Fibroblast of villous mesenchyme (primary cell): Measurements from ENCODE around the gene PLXNA2. TPM values are rescaled to one million over a fixed set of nuclear protein-coding genes. Genes with fewer than 3 reads are reported as not detected.

Source experiments
- DNase-seq: peaks from one replicate; pipeline ENCODE4 v3.0.0-alpha.2; 2010; ENCODE audit warnings: low read depth
- H3K4me3 ChIP-seq: 2 replicates; pipeline ENCODE4 v1.5.1; 2011; ENCODE audit warnings: low read depth, mild to moderate bottlenecking, low read length
- CTCF ChIP-seq: IDR thresholded peaks from 2 replicates; pipeline ENCODE4 v1.5.1; 2012; ENCODE audit warnings: low read depth, mild to moderate bottlenecking, low read length; ENCODE audit not compliant: insufficient read depth
- total RNA-seq: library from RNA; depleted of rRNA; stranded (reverse); fragments of >200 nt; gene quantifications from 2 replicates; pipeline ENCODE4 v1.2.3, GENCODE V29; 2012

Gene PLXNA2
- total RNA-seq, 1 donor, result 0.86 TPM

GRCh38 chr1:208212893-208213292, 31.3 kb downstream of the PLXNA2 start:
- no peak overlapping the region for H3K4me3 ChIP-seq
- no peak for DNase-seq
- no peak for TF ChIP-seq CTCF

- no peak overlapping the region for H3K4me3 ChIP-seq
- DNase-seq, result no peak
- no peak for TF ChIP-seq CTCF
These were observed 32.0 kb downstream of the PLXNA2 start for GRCh38 chr1:208211921-208212843.

GRCh38 chr1:208209896-208210589, 34.1 kb downstream of the PLXNA2 start:
- no peak overlapping the region for H3K4me3 ChIP-seq
- TF ChIP-seq CTCF, result no peak
- no peak for DNase-seq

- no peak for DNase-seq
- H3K4me3 ChIP-seq, result no peak overlapping the region
- TF ChIP-seq CTCF, result no peak
These were observed 34.9 kb downstream of the PLXNA2 start for GRCh38 chr1:208209286-208209685.

- no peak overlapping the region for H3K4me3 ChIP-seq
- no peak for TF ChIP-seq CTCF
- DNase-seq, result no peak
These were observed 36.1 kb downstream of the PLXNA2 start for GRCh38 chr1:208208132-208208487.

GRCh38 chr1:208207388-208208131, 36.6 kb downstream of the PLXNA2 start:
- peak; percentile 90 for DNase-seq
- H3K4me3 ChIP-seq, result no peak overlapping the region
- TF ChIP-seq CTCF, result no peak
